ENCODE measurements around the gene KCNS1.

Gene KCNS1

DNA sequence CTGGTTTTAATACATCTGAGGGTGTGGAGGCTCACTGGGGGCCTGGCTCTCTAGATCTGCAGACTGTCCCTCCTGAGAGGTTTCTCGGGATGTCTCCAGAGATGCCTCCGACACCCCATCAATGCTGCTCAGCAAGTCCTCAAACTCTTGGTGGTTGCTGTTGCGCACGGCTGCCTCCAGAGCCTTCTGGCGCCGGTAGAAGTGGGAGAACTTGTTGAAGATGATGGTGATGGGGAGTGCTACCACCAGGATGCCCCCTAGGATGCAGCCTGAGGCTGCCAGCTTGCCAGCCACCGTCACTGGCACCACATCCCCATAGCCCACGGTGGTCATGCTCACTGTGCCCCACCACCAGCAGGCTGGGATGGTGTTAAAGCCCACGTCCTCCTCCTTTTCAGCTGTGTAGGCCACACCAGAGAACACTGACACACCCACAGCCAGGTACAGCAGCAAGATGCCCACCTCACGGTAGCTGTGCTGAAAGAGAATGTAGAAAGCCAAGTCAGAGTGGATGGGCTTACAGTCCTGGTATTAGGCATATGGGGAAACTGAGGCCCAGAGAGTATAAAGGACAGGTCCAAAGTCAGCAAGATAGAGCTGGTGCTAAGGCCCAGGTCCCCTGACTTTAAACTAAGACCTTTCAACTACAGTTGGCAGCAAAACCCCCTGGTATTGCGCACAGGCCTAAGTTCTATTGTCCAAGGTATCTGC, 5.9 kb downstream of the KCNS1 start:
- Histone ChIP-seq H3K36me3 (ENCODE audit: control insufficient read depth in 1 of 2, insufficient read depth in 2 of 2, low read length in 2 of 2) (no peaks in the 10 kb centered on the region), H3K4me3 (ENCODE audit: low read depth in 1 of 2, low read length in 2 of 2) (no peak overlapping the region), H3K27me3 (ENCODE audit: control insufficient read depth in 1 of 2, insufficient read depth in 2 of 2, low read length in 2 of 2) (peaks cover 26 to 33% of the 10 kb centered on the region in 2 donors), H3K9ac (ENCODE audit: low read depth in 1 of 2, low read length in 2 of 2) (no peak overlapping the region), H3K27ac (ENCODE audit: low read depth, low read length) (no peak overlapping the region), H3K4me1 (ENCODE audit: control insufficient read depth in 1 of 2, insufficient read depth in 2 of 2, low read length in 2 of 2) (no peaks in the 10 kb centered on the region), H3K9me3 (ENCODE audit: control insufficient read depth in 1 of 2, low read length in 2 of 2) (no peaks in the 10 kb centered on the region)

DNA sequence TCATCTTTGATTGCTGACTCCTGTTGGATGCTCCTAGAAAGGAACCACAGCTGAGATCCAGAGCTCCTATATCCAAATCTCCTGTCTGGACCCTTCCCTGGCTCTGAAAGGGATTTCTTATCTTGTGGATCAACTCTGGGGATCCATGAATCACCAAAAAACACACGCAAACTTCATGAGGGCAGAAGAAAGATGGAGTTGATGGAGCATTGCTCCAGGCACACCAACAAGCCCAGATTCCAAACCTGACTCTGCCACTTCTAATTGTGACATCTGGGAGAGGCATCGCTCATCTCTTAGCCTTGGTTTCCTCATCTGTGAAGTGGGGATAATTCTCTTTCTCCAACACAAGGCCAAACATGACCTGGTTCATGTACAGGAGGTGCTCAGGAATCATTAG, 6.7 kb downstream of the KCNS1 start:
- H3K36me3 ChIP-seq (ENCODE audit: control insufficient read depth in 1 of 2, insufficient read depth in 2 of 2, low read length in 2 of 2), result no peaks in the 10 kb centered on the region
- H3K4me3 ChIP-seq (ENCODE audit: low read depth in 1 of 2, low read length in 2 of 2), result no peak overlapping the region
- H3K4me1 ChIP-seq (ENCODE audit: control insufficient read depth in 1 of 2, insufficient read depth in 2 of 2, low read length in 2 of 2), result no peaks in the 10 kb centered on the region
- peaks cover 18 to 25% of the 10 kb centered on the region in 2 donors for H3K27me3 ChIP-seq (ENCODE audit: control insufficient read depth in 1 of 2, insufficient read depth in 2 of 2, low read length in 2 of 2)
- H3K9ac ChIP-seq (ENCODE audit: low read depth in 1 of 2, low read length in 2 of 2), result no peak overlapping the region
- no peaks in the 10 kb centered on the region for H3K9me3 ChIP-seq (ENCODE audit: control insufficient read depth in 1 of 2, low read length in 2 of 2)
- no peak overlapping the region for H3K27ac ChIP-seq (ENCODE audit: low read depth, low read length)

DNA sequence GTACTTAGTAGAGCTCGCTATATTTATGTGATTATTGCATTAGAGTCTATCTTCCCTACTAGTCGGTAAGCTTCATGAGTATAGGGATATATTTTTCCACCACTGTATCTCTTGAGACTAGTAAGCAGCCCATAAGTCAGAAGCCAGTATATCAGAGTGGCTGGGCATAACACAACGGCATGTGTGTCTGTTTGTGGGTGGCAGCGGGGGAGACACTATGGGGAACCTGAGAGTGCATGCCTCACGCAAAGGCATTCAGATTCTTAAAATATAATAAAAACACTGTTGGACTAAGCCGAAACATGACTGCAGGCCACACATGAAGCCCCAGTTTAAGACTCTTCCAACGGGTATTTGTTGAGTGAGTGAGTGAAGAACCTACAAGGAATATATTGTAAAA, 8.0 kb downstream of the KCNS1 start:
- H3K27me3 ChIP-seq (ENCODE audit: control insufficient read depth in 1 of 2, insufficient read depth in 2 of 2, low read length in 2 of 2), result peaks cover 10 to 18% of the 10 kb centered on the region in 2 donors

DNA sequence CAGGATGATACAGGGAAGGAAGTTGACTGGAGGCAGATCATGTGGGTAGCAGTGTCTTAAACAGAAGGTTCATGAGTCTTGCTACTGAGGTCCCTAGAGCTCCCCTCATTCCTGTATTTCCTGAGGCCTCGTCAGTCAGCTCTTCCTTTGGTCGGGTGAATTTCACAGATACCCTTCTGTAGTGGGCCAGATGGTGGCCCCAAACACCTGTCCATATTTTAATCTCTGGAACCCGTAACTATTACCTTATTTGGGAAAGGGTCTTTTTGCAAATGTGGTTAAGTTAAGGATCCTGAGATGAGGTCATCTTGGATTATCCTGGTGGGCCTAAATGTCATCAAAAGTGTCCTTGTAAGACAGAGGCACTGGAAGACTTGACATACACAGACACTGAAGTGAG, 9.6 kb downstream of the KCNS1 start:
- Histone ChIP-seq H3K9me3 (ENCODE audit: control insufficient read depth in 1 of 2, low read length in 2 of 2) (no peaks in the 10 kb centered on the region), H3K27ac (ENCODE audit: low read depth, low read length) (no peak overlapping the region), H3K27me3 (ENCODE audit: control insufficient read depth in 1 of 2, insufficient read depth in 2 of 2, low read length in 2 of 2) (peaks cover 2 to 5% of the 10 kb centered on the region in 2 donors), H3K4me1 (ENCODE audit: control insufficient read depth in 1 of 2, insufficient read depth in 2 of 2, low read length in 2 of 2) (no peaks in the 10 kb centered on the region), H3K36me3 (ENCODE audit: control insufficient read depth in 1 of 2, insufficient read depth in 2 of 2, low read length in 2 of 2) (no peaks in the 10 kb centered on the region), H3K9ac (ENCODE audit: low read depth in 1 of 2, low read length in 2 of 2) (no peak overlapping the region), H3K4me3 (ENCODE audit: low read depth in 1 of 2, low read length in 2 of 2) (no peak overlapping the region)

More for the DNA sequence above, 8.0 kb downstream of the KCNS1 start:
- no peaks in the 10 kb centered on the region for H3K4me1 ChIP-seq (ENCODE audit: control insufficient read depth in 1 of 2, insufficient read depth in 2 of 2, low read length in 2 of 2)
- no peak overlapping the region for H3K4me3 ChIP-seq (ENCODE audit: low read depth in 1 of 2, low read length in 2 of 2)
- H3K9me3 ChIP-seq (ENCODE audit: control insufficient read depth in 1 of 2, low read length in 2 of 2), result no peaks in the 10 kb centered on the region
- H3K27ac ChIP-seq (ENCODE audit: low read depth, low read length), result no peak overlapping the region
- no peak overlapping the region for H3K9ac ChIP-seq (ENCODE audit: low read depth in 1 of 2, low read length in 2 of 2)
- H3K36me3 ChIP-seq (ENCODE audit: control insufficient read depth in 1 of 2, insufficient read depth in 2 of 2, low read length in 2 of 2), result no peaks in the 10 kb centered on the region

DNA sequence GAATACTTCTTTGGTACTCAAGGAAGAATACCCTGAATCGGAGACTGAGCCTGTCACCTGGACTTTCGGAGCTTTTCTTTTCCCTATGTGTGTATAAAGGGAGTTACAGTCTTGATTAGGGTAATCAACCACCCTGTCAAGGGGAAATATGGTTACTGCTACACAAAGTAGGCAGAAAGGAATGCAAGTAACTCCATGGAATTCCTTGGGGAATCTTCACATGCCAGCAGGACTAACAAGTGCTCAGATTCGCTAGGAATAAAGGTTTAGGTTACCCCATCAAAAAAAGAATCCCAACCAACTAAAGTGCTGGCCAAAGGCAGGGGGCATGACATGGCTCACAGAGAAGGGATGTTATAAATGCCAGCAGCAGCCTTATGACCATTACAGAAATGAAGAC, 10.4 kb downstream of the KCNS1 start:
- H3K36me3 ChIP-seq (ENCODE audit: control insufficient read depth in 1 of 2, insufficient read depth in 2 of 2, low read length in 2 of 2), result no peaks in the 10 kb centered on the region
- H3K9ac ChIP-seq (ENCODE audit: low read depth in 1 of 2, low read length in 2 of 2), result no peak overlapping the region

DNA sequence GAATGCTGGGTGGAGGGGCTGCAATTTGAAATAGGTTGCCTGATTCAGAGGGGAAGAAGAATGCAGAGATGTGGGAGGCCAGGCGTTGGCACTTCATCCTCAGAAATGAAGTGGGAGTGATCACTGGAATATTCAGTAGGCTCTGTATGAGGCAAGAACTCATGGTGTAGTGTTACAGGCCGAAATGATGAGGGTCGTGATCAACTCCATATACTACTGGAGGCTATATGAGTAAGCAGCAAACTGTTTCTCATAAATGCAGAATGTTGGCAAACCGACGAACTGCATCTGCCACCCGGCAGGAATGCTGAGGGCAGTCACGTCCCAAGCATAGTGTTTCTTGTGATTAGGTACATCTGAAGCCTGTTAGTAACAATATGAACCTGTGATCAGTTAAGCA, 12.7 kb downstream of the KCNS1 start:
- Histone ChIP-seq H3K9ac (ENCODE audit: low read depth in 1 of 2, low read length in 2 of 2) (no peak overlapping the region), H3K9me3 (ENCODE audit: control insufficient read depth in 1 of 2, low read length in 2 of 2) (no peaks in the 10 kb centered on the region), H3K4me1 (ENCODE audit: control insufficient read depth in 1 of 2, insufficient read depth in 2 of 2, low read length in 2 of 2) (no peaks in the 10 kb centered on the region), H3K4me3 (ENCODE audit: low read depth in 1 of 2, low read length in 2 of 2) (no peak overlapping the region), H3K27ac (ENCODE audit: low read depth, low read length) (no peak overlapping the region), H3K27me3 (ENCODE audit: control insufficient read depth in 1 of 2, insufficient read depth in 2 of 2, low read length in 2 of 2) (no peaks in the 10 kb centered on the region), H3K36me3 (ENCODE audit: control insufficient read depth in 1 of 2, insufficient read depth in 2 of 2, low read length in 2 of 2) (no peaks in the 10 kb centered on the region)

More for the DNA sequence above, 10.4 kb downstream of the KCNS1 start:
- Histone ChIP-seq H3K4me1 (ENCODE audit: control insufficient read depth in 1 of 2, insufficient read depth in 2 of 2, low read length in 2 of 2) (no peaks in the 10 kb centered on the region), H3K27me3 (ENCODE audit: control insufficient read depth in 1 of 2, insufficient read depth in 2 of 2, low read length in 2 of 2) (no peaks in the 10 kb centered on the region), H3K9me3 (ENCODE audit: control insufficient read depth in 1 of 2, low read length in 2 of 2) (no peaks in the 10 kb centered on the region), H3K27ac (ENCODE audit: low read depth, low read length) (no peak overlapping the region), H3K4me3 (ENCODE audit: low read depth in 1 of 2, low read length in 2 of 2) (no peak overlapping the region)

DNA sequence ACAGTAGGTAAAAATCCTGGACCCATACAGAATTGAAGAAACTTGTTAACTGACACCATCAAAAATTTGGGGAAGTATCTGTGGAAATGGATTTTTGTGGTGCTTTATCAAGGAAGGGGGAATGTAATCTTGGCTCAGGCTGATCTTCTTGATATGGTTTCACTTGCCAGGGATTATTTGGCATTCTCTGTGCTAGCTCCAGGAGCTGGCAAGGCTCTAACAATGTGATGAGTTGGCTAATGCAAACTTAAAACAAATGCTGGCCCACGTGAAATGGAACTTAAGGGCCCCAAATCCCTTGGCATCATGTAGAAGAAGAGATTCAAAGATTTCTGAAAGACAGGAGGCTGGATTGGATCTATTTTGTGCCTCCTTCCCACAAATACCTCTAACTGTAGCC, 13.1 kb downstream of the KCNS1 start:
- H3K9me3 ChIP-seq (ENCODE audit: control insufficient read depth in 1 of 2, low read length in 2 of 2), result peaks cover 2% of the 10 kb centered on the region in 2 donors
- no peak overlapping the region for H3K4me3 ChIP-seq (ENCODE audit: low read depth in 1 of 2, low read length in 2 of 2)
- no peaks in the 10 kb centered on the region for H3K4me1 ChIP-seq (ENCODE audit: control insufficient read depth in 1 of 2, insufficient read depth in 2 of 2, low read length in 2 of 2)
- peaks cover under 1% of the 10 kb centered on the region in 2 donors for H3K36me3 ChIP-seq (ENCODE audit: control insufficient read depth in 1 of 2, insufficient read depth in 2 of 2, low read length in 2 of 2)
- H3K9ac ChIP-seq (ENCODE audit: low read depth in 1 of 2, low read length in 2 of 2), result no peak overlapping the region
- H3K27ac ChIP-seq (ENCODE audit: low read depth, low read length), result no peak overlapping the region
- H3K27me3 ChIP-seq (ENCODE audit: control insufficient read depth in 1 of 2, insufficient read depth in 2 of 2, low read length in 2 of 2), result no peaks in the 10 kb centered on the region

DNA sequence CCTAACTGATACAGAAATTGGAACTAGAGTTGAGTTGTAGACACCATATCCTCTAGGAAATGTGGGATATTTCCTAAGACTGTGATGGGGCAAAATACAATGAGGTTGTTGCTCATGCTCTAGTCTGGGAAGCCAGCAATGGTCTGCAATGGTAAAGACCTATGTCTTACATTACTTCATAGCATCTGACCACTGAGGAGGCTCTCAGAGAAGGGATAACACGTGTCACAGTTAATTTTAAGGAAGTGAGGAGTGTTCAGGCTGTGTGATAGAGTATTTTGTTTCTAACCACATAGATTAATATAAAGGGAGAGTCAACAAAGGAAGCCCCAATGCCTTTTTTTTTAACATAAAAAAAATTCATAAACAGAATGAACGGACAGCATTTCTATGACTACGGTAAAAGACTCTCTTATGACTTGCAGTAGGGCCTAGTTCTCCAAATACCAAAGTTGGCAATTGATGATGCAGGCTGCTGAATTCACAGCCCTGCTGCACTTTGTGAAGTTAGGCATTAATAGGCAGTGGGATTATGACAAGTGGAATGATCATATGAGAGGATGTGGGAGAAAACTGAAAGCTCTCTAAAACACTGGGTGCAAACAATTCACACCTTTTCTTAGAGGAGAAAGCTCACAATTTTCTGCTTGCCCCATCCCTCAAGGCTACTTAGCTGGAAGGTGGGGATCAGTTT, 13.7 kb downstream of the KCNS1 start:
- Histone ChIP-seq H3K27ac (ENCODE audit: low read depth, low read length) (no peak overlapping the region), H3K9ac (ENCODE audit: low read depth in 1 of 2, low read length in 2 of 2) (no peak overlapping the region), H3K27me3 (ENCODE audit: control insufficient read depth in 1 of 2, insufficient read depth in 2 of 2, low read length in 2 of 2) (no peaks in the 10 kb centered on the region), H3K9me3 (ENCODE audit: control insufficient read depth in 1 of 2, low read length in 2 of 2) (peaks cover 7% of the 10 kb centered on the region in 2 donors), H3K36me3 (ENCODE audit: control insufficient read depth in 1 of 2, insufficient read depth in 2 of 2, low read length in 2 of 2) (peaks cover 6% of the 10 kb centered on the region in 2 donors), H3K4me1 (ENCODE audit: control insufficient read depth in 1 of 2, insufficient read depth in 2 of 2, low read length in 2 of 2) (no peaks in the 10 kb centered on the region), H3K4me3 (ENCODE audit: low read depth in 1 of 2, low read length in 2 of 2) (no peak overlapping the region)

DNA sequence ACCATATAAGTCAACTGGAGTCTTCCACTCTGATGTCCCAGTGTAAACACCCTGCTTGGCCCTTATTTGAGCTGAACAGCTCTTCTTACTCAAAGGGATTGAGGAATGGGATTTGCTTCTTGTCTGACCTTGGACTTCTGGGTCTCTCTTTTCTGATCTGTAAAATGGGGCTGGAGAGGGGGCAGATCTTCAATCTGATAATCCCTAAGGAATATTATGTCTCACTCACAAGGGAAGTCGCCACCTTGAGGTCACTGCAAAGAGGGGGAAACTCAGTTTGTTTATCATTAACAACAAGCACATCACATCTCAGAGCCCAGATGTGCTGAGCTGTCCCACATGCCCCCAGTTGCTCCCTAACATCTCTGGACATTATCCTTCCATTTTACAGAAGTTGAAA, 15.1 kb downstream of the KCNS1 start:
- no peak overlapping the region for H3K9ac ChIP-seq (ENCODE audit: low read depth in 1 of 2, low read length in 2 of 2)
- no peak overlapping the region for H3K4me3 ChIP-seq (ENCODE audit: low read depth in 1 of 2, low read length in 2 of 2)
- peaks cover 7 to 8% of the 10 kb centered on the region in 2 donors for H3K9me3 ChIP-seq (ENCODE audit: control insufficient read depth in 1 of 2, low read length in 2 of 2)
- no peaks in the 10 kb centered on the region for H3K27me3 ChIP-seq (ENCODE audit: control insufficient read depth in 1 of 2, insufficient read depth in 2 of 2, low read length in 2 of 2)
- H3K4me1 ChIP-seq (ENCODE audit: control insufficient read depth in 1 of 2, insufficient read depth in 2 of 2, low read length in 2 of 2), result no peaks in the 10 kb centered on the region
- H3K27ac ChIP-seq (ENCODE audit: low read depth, low read length), result no peak overlapping the region
- peaks cover 7 to 18% of the 10 kb centered on the region in 2 donors for H3K36me3 ChIP-seq (ENCODE audit: control insufficient read depth in 1 of 2, insufficient read depth in 2 of 2, low read length in 2 of 2)

DNA sequence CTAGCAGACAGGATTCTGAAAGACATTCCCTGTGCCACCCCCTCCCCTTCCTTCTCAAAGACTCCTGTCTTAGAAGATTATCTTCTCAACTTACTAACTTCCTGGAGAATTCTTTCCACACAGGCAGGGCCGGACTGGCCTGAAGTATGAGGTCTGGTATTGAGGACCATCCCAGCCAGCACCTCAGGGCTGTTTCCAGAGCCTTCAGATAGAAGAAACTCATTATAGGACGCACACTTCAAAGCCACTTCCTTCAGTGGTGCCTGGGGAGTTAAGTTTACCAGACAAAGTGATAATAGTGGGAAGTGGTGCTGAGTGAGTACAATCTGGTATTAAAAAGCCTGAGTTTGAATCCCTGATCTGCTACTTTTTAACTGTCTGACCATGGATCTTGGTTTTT, 15.6 kb downstream of the KCNS1 start:
- H3K9ac ChIP-seq (ENCODE audit: low read depth in 1 of 2, low read length in 2 of 2), result no peak overlapping the region
- peaks cover 7 to 8% of the 10 kb centered on the region in 2 donors for H3K9me3 ChIP-seq (ENCODE audit: control insufficient read depth in 1 of 2, low read length in 2 of 2)
- H3K4me3 ChIP-seq (ENCODE audit: low read depth in 1 of 2, low read length in 2 of 2), result no peak overlapping the region
- no peak overlapping the region for H3K27ac ChIP-seq (ENCODE audit: low read depth, low read length)
- no peaks in the 10 kb centered on the region for H3K27me3 ChIP-seq (ENCODE audit: control insufficient read depth in 1 of 2, insufficient read depth in 2 of 2, low read length in 2 of 2)
- H3K36me3 ChIP-seq (ENCODE audit: control insufficient read depth in 1 of 2, insufficient read depth in 2 of 2, low read length in 2 of 2), result peaks cover 11 to 24% of the 10 kb centered on the region in 2 donors
- H3K4me1 ChIP-seq (ENCODE audit: control insufficient read depth in 1 of 2, insufficient read depth in 2 of 2, low read length in 2 of 2), result no peaks in the 10 kb centered on the region
